Lower leg skin (tissue), 3 donors: ENCODE data around the gene OR10G3.

ENCODE experiments used
- POLR2A ChIP-seq, 2 donors: fragments of 450-650 bp; IDR thresholded peaks; one replicate each; pipeline ENCODE4 v1.6.1; 2016 to 2017; ENCODE audit warnings: antibody characterized with exemption in 2 of 2, mild to moderate bottlenecking in 1 of 2, moderate library complexity in 1 of 2
- TF ChIP-seq, protein P1 (sequence below), 3 donors: fragments of 450-650 bp; IDR thresholded peaks; one replicate each; pipeline ENCODE4 v1.5.1; 2016; ENCODE audit warnings: antibody characterized with exemption in 3 of 3, mild to moderate bottlenecking in 3 of 3, moderate library complexity in 2 of 3

DNA sequence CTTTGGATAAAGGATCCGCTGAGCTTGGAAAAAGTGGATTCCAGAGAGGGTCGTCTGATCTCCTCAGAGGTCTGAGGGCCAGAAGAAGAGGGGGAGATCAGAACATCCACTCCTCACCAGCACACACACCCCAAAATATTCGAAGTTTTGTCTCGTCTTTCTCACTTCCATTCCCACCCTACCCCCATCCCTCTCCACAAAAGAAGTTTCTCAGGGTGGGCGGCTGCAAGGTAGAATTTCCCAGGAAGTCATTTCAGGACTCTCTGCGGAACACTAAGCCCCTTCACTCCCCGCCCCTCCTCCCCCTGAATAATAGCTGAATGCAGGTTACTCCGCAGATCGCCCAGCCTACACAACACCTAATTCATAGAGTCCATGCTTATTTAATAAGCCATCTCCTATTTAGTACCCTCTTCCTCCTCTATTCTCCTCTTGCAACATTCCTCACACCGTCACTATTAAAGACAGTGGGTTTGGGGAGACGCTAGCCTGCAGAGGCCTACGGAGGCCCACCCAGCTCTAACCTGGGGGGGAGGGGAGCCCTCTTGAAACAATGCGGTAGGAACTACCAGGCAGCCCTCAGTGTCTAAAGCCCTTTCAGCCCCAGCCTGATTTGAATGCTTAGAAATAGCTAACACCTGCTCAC, 53.1 kb downstream of the OR10G3 start:
- no peak for TF ChIP-seq POLR2A (IDR thresholded peaks at IDR 0.05)
- TF ChIP-seq, protein P1, sequence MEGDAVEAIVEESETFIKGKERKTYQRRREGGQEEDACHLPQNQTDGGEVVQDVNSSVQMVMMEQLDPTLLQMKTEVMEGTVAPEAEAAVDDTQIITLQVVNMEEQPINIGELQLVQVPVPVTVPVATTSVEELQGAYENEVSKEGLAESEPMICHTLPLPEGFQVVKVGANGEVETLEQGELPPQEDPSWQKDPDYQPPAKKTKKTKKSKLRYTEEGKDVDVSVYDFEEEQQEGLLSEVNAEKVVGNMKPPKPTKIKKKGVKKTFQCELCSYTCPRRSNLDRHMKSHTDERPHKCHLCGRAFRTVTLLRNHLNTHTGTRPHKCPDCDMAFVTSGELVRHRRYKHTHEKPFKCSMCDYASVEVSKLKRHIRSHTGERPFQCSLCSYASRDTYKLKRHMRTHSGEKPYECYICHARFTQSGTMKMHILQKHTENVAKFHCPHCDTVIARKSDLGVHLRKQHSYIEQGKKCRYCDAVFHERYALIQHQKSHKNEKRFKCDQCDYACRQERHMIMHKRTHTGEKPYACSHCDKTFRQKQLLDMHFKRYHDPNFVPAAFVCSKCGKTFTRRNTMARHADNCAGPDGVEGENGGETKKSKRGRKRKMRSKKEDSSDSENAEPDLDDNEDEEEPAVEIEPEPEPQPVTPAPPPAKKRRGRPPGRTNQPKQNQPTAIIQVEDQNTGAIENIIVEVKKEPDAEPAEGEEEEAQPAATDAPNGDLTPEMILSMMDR (IDR thresholded peaks at IDR 0.05): no peak
